ENCODE measurements around the gene ZSWIM5.
"Not testable (repeated sequence)": the region's sequence is repeated elsewhere in the genome, so short reads cannot be mapped to it uniquely, and the experiment has no call there.

ZSWIM5 gene

GRCh38 chr1:45136984-45137383 is 69.4 kb downstream of the ZSWIM5 start:
- DNase-seq = no peak

GRCh38 chr1:45135316-45135715 is 71.1 kb downstream of the ZSWIM5 start:
- DNase-seq = no peak

GRCh38 chr1:45134461-45134873 is 71.9 kb downstream of the ZSWIM5 start:
- no peak for DNase-seq

- not testable (repeated sequence) for DNase-seq
Observed at GRCh38 chr1:45132719-45133118, 73.7 kb downstream of the ZSWIM5 start.

- DNase-seq = no peak
Observed at GRCh38 chr1:45123358-45123757, 83.0 kb downstream of the ZSWIM5 start.

GRCh38 chr1:45122724-45123123 is 83.7 kb downstream of the ZSWIM5 start:
- no peak for DNase-seq

GRCh38 chr1:45117766-45118165 is 88.6 kb downstream of the ZSWIM5 start:
- no peak for DNase-seq

GRCh38 chr1:45116820-45117219 is 89.6 kb downstream of the ZSWIM5 start:
- DNase-seq = no peak

GRCh38 chr1:45116340-45116739 is 90.1 kb downstream of the ZSWIM5 start:
- no peak for DNase-seq

- DNase-seq = not testable (repeated sequence)
Observed at GRCh38 chr1:45115198-45115597, 91.2 kb downstream of the ZSWIM5 start.

GRCh38 chr1:45112661-45113060 is 93.7 kb downstream of the ZSWIM5 start:
- DNase-seq = no peak

- DNase-seq = no peak
Observed at GRCh38 chr1:45111239-45111638, 95.2 kb downstream of the ZSWIM5 start.

- no peak for DNase-seq
Observed at GRCh38 chr1:45107782-45108181, 98.6 kb downstream of the ZSWIM5 start.

GRCh38 chr1:45106864-45107263 is 99.5 kb downstream of the ZSWIM5 start:
- not testable (repeated sequence) for DNase-seq

GRCh38 chr1:45106156-45106545 is 100.3 kb downstream of the ZSWIM5 start:
- not testable (repeated sequence) for DNase-seq

GRCh38 chr1:45105486-45106155 is 100.8 kb downstream of the ZSWIM5 start:
- not testable (repeated sequence) for DNase-seq

GRCh38 chr1:45103534-45103933 is 102.9 kb downstream of the ZSWIM5 start:
- DNase-seq = no peak

- no peak for DNase-seq
Observed at GRCh38 chr1:45101947-45102346, 104.5 kb downstream of the ZSWIM5 start.

- not testable (repeated sequence) for DNase-seq
Observed at GRCh38 chr1:45101528-45101927, 104.9 kb downstream of the ZSWIM5 start.

GRCh38 chr1:45097944-45098343 is 108.5 kb downstream of the ZSWIM5 start:
- DNase-seq = no peak

GRCh38 chr1:45097079-45097478 is 109.3 kb downstream of the ZSWIM5 start:
- DNase-seq = no peak

- no peak for DNase-seq
Observed at GRCh38 chr1:45095450-45095849, 111.0 kb downstream of the ZSWIM5 start.

- not testable (repeated sequence) for DNase-seq
Observed at GRCh38 chr1:45094371-45094770, 112.0 kb downstream of the ZSWIM5 start.

- no peak for DNase-seq
Observed at GRCh38 chr1:45093334-45093733, 113.1 kb downstream of the ZSWIM5 start.

- DNase-seq = no peak
Observed at GRCh38 chr1:45089711-45090110, 116.7 kb downstream of the ZSWIM5 start.

All from CD4-positive, alpha-beta T cell treated with Interleukin-15 for 1 hour (primary cell).